ENCODE data around the gene ZAR1.
"Not testable (repeated sequence)": the region's sequence is repeated elsewhere in the genome, so short reads cannot be mapped to it uniquely, and the experiment has no call there.

ZAR1 gene, protein sequence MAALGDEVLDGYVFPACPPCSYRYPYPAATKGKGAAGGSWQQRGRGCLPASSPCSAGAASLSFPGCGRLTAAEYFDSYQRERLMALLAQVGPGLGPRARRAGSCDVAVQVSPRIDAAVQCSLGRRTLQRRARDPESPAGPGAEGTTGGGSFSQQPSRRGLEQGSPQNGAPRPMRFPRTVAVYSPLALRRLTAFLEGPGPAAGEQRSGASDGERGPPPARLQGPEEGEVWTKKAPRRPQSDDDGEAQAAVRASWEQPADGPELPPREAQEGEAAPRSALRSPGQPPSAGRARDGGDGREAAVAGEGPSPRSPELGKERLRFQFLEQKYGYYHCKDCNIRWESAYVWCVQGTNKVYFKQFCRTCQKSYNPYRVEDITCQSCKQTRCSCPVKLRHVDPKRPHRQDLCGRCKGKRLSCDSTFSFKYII

DNA sequence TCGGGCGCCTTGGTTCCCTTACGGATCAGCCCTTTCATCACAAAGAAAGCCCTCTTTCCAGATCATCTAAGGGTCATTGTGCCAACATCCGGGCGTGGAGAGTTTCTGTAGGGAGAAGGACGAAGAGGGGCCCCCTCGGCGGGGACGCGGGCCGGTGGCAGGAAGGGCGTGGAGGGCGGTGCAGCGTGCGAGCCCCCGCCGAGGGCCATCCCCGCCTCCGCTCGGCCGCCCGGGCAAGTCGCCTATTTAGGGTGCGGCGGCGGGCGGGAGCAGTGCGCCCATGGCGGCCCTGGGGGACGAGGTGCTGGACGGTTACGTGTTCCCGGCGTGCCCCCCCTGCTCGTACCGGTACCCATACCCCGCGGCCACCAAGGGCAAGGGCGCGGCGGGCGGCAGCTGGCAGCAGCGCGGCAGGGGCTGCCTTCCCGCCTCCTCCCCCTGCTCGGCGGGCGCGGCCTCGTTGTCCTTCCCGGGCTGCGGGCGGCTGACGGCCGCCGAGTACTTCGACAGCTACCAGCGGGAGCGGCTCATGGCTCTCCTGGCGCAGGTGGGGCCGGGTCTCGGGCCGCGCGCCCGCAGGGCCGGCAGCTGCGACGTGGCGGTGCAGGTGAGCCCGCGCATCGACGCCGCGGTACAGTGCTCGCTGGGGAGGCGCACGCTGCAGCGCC lies at the start of gene ZAR1:
TSS of gene ZAR1 (plus strand) at position 241 of the 668 bp plus-strand sequence. CDS start at position 281, 40 bp downstream.
- FAIRE-seq = no peak

DNA sequence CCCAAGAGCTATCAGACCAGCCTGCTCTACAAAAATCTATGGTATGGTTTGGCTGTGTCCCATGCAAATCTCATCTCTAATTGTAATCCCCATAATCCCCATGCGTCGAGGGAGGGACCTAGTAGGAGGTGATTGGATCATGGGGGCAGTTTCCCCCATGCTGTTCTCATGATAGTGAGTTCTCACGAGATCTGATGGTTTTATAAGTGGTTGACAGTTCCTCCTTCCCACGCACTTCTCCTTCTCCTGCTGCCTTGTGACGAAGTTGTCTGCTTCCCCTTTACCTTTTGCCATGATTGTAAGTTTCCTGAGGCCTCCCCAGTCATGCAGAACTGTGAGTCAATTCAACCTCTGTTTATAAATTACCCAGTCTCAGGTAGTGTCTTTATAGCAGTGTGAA lies 49.1 kb upstream of the ZAR1 start:
- FAIRE-seq = not testable (repeated sequence)

DNA sequence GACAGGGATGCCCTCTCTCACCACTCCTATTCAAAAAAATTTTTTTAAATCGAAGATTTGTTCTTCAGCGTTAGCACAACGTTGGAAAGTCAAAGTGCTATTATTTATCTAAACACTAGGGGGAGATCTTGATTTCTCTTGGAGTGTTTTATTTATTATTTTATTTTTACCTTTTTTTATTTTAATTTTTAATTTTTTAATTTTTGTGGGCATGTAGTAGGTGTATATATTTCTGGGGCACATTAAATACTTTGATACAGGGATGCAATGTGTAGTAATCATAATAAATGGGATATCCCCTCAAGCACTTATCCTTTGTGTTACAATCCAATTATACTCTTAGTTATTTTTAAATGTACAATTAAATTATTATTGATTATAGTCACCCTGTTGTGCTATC lies 44.3 kb upstream of the ZAR1 start:
- FAIRE-seq = peak; percentile 90

DNA sequence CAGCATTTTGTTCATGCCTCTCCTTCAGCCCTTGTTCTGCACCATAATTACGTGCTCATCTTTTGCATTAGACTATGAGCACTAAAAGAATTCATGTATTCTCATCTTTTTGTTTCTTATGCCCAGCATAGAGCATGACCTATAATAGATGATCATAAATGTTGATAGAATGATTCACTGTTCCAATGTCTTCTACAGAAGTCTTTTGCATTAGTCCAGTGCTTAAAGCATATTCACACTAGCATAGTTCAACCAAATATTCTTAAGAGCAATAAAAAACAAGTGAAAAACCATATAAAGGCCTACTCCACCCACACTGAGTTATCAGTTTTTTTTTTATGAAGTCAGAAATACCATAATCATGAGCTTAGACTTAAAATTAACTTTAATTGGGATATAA lies 43.4 kb upstream of the ZAR1 start:
- FAIRE-seq = no peak

DNA sequence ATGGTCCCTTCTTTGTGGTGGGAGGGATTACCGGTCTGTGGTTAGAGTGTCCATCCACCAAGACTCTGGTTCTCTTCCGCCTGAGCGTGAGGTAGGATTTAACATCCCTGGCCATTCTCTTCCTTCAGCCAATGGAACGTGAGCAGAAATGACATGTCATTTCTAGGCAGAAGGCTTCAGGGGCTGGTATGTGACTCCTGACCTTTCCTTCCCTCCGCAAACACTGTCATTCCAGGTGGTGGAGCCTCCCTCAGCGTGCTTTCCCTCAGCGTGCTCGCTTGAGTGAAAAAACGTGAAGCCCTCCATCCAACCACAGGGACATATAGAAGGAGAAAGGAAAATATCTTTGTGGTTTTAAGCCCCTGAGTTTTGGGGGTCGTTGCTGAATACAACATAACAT lies 40.9 kb upstream of the ZAR1 start:
- no peak for FAIRE-seq

DNA sequence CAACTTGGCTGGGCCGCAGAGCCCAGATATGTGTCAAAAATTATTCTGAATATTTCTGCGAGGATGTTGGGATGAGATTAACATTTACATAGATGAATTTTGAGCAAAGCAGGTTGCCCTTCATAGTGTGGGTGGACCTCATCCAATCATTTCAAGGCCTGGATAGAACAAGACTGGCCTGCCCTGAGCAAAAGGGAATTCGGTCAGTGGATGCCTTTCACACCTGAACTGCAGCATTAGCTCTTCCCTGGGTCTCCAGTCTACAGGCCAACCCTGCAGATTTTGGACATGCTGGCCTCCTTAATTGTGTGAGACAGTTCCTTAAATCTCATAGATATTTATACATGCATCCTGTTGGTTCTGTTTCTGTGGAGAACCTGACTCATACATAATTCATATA lies 39.3 kb upstream of the ZAR1 start:
- FAIRE-seq = no peak

DNA sequence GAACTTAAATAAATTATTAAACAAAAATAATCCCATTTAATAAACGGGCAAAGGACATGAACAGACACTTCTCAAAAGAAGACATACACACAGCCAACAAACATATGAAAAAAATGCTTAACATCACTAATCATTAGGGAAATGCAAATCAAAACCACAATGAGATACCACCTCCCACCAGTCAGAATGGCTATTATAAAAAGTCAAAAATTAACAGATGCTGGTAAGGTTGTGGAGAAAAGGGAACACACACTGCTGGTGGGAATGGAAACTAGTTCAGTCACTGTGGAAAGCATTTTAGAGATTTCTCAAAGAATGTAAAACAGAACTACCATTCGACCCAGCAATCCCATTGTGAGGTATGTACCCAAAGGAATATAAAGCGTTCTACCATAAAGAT lies 38.4 kb upstream of the ZAR1 start:
- not testable (repeated sequence) for FAIRE-seq

DNA sequence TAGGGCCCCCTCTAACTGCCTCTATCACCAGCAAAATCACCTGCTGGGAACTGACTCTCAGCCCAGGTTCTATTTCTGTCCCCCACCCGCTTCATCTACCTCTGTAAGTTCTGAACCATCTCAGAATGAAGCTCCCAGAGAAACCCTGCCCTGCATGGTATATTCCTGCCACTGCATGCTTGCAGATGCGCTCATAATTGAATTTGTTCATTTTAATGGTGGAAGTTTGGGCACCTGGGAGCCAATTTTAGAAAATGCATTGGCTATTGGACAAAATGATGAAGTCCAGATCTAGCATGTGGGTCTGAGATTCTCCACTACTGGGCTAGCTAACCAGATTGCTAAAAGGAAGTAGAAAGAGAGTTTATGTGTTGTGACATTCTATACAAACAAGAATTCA lies 35.5 kb upstream of the ZAR1 start:
- FAIRE-seq = no peak

DNA sequence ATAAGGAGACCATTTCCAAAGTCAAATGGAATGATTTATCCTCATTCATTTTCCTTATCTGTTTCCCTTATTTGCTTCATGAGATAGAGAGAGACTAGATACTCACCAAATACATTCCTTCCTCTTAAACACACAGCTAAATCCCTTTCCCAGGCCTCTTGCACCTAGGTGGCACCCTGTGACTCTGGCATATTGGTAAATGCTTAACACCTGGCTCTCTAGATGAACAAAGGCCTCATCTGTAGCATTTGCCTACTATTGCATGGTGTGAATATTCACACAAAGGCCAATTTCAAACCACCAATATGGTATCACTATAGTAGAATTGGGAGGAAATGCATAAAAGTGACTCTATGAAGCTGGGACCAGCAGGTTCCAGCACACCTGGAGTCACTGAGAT lies 29.1 kb upstream of the ZAR1 start:
- FAIRE-seq = no peak

DNA sequence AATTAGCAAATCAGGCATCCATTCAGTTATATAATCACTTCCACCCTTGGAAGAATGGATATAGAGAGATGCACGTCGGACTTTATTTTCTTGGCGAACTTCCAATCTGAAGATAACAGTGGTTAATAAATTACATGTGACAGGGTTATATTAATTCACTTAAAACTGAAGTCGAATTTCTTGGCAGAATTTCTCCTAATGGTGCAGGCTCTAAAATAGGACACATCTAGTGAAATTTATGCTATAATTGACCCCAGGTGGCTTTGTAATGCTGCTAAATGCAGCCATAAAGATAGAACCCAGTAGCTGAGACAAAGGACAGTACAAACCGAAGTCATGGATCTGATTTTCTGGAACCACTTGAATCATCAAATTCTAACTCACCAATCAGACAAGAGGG lies 27.7 kb upstream of the ZAR1 start:
- FAIRE-seq = no peak

DNA sequence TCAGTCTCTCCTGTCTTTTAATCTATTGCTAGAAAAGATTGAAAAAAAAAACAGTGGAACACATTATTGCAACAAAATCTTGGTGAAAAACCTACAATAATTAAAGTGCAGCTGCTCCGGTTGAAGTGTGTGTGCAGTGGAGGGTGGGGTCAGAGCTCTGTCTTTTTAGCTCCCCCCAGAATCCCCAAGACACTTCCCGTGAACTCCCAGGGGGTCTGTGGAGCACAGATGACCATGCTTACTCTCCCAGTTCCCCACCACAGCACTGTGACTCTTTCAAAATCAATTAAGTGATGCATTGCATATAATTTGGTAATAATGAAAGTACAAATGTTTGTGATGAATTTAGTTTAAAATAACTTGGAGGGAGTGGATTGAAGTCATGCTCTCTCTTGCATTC lies 22.6 kb upstream of the ZAR1 start:
- FAIRE-seq = no peak

DNA sequence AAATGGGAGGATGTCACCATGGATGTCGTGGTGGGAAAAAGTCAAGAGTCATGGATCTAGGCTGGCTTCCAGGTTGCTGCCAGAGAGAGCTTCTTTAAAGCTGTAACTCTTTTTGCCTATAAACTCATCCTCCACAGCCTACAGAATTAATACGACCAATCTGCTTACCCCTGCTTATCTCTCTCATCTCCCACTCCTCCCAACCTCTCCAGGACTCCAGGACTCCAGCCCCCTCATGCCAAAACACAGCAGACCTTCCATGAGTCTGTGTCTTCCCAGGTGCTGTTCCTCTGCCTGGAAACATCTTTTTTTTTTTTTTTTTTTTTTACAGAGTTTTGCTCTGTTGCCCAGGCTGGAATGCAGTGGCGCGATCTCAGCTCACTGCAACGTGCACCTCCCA lies 22.2 kb upstream of the ZAR1 start:
- FAIRE-seq = no peak

DNA sequence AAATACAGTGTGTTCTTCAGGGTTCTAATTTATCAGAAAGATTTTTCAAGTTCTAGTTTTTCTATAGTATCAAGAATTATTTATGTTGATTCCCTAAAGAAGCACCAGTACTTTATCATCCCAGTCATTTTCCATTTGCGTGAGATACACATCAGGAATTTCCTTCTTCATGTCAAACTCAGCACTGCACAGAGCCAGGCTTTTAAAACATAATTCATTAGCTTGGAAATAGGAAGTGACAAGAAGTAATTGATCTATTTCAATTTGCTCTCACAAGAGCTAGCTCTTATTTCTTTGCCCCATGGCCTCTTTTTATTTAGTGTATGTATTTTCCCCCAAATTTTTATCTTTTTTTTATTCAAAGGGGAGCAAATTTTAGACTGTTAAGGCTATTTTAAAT lies 19.9 kb upstream of the ZAR1 start:
- no peak for FAIRE-seq

DNA sequence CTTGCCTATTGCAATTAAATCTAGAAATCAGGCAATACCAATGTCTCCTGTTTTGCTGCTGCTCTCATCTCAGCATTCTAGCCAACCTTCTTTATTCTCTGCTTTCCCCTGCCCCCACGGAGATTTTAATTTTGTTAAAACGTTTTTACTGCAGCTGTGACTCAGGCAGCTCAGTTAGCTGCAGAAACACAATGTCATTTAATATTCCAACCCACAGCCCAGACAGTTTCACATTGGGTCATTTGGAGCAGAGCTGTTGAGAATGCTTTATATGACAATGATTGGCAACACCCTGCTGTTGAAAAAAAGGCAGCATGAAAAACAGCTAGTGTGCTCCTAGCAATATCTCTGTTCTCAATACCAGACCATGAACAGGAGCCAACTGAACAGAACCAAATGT lies 19.5 kb upstream of the ZAR1 start:
- no peak for FAIRE-seq

DNA sequence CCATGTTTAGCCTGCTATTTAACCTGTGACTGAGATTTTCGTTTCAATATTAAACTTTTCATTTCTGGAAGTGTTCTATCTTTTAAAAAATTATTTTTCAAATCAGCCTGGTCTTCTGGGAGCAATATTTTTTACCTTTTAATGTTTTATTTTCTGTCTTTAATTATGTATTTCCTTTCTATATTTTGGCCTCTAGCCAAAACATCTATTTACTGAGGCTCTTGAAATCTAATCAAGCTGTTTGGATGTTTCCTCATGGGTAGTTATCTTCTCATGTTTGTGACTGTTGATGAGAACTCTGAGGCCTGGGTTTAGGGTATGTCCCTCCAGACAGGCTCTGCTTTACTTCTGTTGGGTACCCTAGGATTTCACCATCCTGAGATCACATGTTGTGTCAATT lies 17.3 kb upstream of the ZAR1 start:
- FAIRE-seq = no peak

DNA sequence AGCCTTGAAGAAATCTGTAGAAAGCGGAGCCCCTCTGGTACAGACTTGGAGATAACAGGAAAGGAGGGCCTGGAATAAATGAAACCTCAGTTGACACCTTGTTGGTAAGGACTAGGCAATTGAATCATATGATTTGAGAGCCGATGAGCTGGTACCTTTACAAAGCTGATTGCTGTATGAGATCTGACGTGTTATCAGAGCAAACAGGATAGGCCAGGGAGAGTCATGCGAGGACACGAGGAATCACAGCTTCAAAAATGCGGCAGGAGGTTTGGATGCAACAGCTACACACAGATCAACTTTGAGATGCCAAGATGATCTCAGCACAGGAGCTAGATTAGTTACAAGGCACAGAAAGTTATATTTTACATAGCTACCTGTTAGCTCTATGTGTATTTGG lies 14.3 kb upstream of the ZAR1 start:
- no peak for FAIRE-seq

DNA sequence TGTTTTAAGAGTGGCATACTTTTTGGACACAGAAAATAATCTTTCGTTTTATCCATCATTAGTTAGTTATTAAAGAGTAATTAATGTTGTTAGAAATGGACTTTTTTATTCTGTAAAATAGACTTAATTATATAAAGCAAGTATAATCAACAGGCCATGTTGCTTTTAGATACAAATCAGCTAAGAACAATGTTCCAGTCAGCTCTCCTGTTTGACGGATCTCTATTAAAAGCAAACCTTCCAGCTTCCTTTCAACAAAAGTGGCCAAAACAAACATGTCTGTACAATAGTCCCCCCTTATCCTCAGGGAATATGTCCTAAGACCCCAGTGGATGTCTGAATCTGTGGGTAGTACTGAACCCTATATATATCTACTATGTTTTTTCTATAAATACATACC lies 11.8 kb upstream of the ZAR1 start:
- FAIRE-seq = no peak

DNA sequence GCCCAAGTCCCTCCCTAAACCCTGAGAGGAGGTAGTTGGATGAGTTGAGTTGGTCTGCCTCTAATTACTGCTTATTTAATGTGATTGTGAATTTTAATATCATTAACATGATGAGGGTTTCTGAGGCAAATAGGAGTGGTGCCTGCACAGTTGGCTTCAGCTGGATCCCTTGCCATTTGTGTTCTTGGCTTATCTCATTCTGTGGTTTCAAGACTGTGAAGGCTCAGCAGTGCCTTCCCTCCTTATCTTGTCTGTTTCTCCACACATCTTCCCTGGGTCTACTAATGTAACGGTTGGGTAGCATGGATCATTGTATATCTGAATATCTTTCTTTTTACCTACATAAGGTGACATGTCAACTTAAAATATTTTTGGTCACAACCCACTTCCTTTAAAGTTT lies 8.5 kb upstream of the ZAR1 start:
- no peak for FAIRE-seq

DNA sequence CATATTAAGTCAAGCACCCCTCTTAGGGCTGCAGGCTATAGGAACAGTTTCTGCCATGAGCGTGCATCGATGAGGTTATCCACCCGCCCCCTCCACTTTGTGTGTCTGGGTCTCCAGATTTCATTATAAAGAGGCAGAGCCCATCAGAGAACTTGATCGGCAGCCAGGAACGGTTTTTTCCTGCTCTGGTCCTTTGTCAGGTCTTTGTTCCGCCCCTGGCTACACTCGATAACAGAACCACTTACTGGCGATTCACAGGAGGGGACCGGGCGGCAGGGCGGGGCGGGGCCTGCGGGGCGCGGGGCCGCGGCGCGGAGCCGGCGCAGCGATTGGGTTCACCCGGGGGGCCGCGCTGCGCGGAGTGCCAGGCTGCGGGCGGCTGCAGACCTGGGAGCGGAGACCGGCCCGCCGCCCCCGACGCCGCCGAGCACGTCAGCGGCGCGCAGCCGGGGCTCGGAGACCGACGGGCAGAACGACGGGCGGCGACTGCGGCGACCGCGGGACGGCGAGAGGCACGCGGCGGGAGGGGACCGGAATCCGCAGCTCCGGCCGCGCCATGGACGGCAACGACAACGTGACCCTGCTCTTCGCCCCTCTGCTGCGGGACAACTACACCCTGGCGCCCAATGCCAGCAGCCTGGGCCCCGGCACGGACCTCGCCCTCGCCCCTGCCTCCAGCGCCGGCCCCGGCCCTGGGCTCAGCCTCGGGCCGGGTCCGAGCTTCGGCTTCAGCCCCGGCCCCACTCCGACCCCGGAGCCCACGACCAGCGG lies 6.9 kb upstream of the ZAR1 start, which contains the start of gene SLC10A4:
TSS of gene SLC10A4 (plus strand) at position 338 of the 771 bp plus-strand sequence. CDS start at position 557, 219 bp downstream.
- no peak for FAIRE-seq

DNA sequence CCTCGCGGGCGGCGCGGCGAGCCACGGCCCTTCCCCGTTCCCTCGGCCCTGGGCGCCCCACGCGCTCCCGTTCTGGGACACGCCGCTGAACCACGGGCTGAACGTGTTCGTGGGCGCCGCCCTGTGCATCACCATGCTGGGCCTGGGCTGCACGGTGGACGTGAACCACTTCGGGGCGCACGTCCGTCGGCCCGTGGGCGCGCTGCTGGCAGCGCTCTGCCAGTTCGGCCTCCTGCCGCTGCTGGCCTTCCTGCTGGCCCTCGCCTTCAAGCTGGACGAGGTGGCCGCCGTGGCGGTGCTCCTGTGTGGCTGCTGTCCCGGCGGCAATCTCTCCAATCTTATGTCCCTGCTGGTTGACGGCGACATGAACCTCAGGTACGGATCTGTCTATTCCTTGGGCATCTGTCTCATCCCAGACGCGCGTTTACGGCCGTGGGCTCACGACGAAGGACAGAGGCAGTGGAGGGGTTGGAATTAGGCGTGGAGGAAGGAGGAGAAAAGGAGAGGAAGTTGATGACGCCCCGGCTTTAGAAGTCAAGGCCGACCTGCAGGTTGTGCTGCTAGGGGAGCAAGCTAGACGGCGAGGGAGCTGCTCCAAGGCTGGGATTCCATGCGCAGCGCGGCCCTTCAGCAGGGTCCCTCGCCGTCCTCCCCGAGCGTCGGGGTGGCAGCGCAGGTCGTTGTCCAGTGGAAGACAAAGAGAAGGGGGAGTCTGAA lies 6.1 kb upstream of the ZAR1 start:
- no peak for FAIRE-seq

DNA sequence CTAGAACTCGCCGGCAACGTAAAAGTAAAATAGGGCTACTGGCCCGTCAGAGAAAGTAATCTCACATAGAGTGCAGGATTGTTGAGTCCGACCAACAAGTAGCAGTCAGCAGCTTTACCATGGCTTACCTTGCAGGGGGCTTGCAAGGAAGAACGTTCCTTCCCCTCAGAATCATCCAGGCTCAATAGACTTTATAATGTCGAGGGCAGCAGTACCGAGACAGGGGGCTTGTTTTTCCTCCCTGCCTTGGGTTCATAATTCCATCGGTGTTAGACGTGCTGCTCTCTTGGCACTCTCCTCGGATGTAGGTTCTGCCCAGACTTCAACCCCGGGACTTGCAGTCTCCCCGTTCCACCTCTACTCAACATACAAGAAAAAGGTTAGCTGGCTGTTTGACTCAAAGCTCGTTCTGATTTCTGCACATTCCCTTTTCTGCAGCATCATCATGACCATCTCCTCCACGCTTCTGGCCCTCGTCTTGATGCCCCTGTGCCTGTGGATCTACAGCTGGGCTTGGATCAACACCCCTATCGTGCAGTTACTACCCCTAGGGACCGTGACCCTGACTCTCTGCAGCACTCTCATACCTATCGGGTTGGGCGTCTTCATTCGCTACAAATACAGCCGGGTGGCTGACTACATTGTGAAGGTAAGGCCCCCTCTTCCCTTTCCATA lies 5.4 kb upstream of the ZAR1 start:
- no peak for FAIRE-seq

DNA sequence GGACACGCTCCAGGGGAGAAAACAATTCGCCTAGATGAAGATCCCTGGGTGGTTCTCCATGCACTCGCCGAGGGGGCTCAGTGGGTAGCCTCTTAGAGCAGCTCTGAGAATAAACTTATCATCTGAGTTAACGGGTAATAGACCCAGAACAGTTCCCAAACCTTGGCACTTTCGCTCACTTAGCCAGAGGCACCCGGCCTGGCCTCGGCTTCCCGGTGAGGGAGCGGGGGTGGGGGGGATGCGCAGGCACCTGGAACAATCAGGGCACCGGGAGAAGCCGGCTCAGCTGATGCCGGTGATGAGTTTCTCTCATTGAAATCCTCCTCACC lies 405 bp upstream of the ZAR1 start:
- FAIRE-seq = no peak
